H9 (cell line): ENCODE measurements around the gene IGFLR1. TPM values are rescaled to one million over a fixed set of nuclear protein-coding genes. Genes with fewer than 3 reads are reported as not detected.

Experiments
- DNase-seq: peaks from one replicate; pipeline ENCODE4 v3.0.0-alpha.2; 2017
- H2AFZ ChIP-seq: one replicate; pipeline ENCODE4 v1.6.1; 2013; ENCODE audit warnings: mild to moderate bottlenecking, low read length, control low read depth, moderate library complexity
- H2AK5ac ChIP-seq: 2 replicates; pipeline ENCODE4 v1.6.1; 2013; ENCODE audit warnings: low read length, control low read depth, mixed read lengths; ENCODE audit not compliant: insufficient read length
- H2BK120ac ChIP-seq: one replicate; pipeline ENCODE4 v1.6.1; 2013; ENCODE audit warnings: low read depth, mild to moderate bottlenecking, low read length, control low read depth, inconsistent platforms; ENCODE audit not compliant: poor library complexity, severe bottlenecking
- H2BK12ac ChIP-seq: 2 replicates; pipeline ENCODE4 v1.6.1; 2013; ENCODE audit warnings: low read length, control low read depth, mixed read lengths, low read depth; ENCODE audit not compliant: insufficient read length
- H2BK15ac ChIP-seq: 2 replicates; pipeline ENCODE4 v1.6.1; 2013; ENCODE audit warnings: low read depth, low read length, control low read depth
- H2BK20ac ChIP-seq: one replicate; pipeline ENCODE4 v1.6.1; 2013; ENCODE audit warnings: low read depth, mild to moderate bottlenecking, low read length, control low read depth, inconsistent platforms; ENCODE audit not compliant: poor library complexity, severe bottlenecking
- H2BK5ac ChIP-seq: 2 replicates; pipeline ENCODE4 v1.6.1; 2013; ENCODE audit warnings: low read length, control low read depth, mixed read lengths; ENCODE audit not compliant: insufficient read length
- H3K14ac ChIP-seq: 2 replicates; pipeline ENCODE4 v1.6.1; 2013; ENCODE audit warnings: low read length, control low read depth; ENCODE audit not compliant: insufficient read depth
- H3K18ac ChIP-seq: 2 replicates; pipeline ENCODE4 v1.6.1; 2013; ENCODE audit warnings: low read depth, mild to moderate bottlenecking, mixed read lengths, low read length, control low read depth; ENCODE audit not compliant: insufficient read length
- H3K23ac ChIP-seq: 2 replicates; pipeline ENCODE4 v1.6.1; 2013; ENCODE audit warnings: low read length, control low read depth, mixed read lengths, low read depth; ENCODE audit not compliant: insufficient read length
- H3K23me2 ChIP-seq: 2 replicates; pipeline ENCODE4 v1.6.1; 2013; ENCODE audit warnings: low read depth, mild to moderate bottlenecking, mixed read lengths, low read length, control low read depth; ENCODE audit not compliant: insufficient read length, poor library complexity, severe bottlenecking
- H3K27ac ChIP-seq: 2 replicates; pipeline ENCODE4 v1.5.1; 2013; ENCODE audit warnings: low read length, control low read depth, mixed read lengths, low read depth; ENCODE audit not compliant: insufficient read length
- H3K27me3 ChIP-seq: 2 replicates; pipeline ENCODE4 v1.6.1; 2013; ENCODE audit warnings: low read length, control low read depth, inconsistent platforms; ENCODE audit not compliant: insufficient read depth
- H3K4ac ChIP-seq: 2 replicates; pipeline ENCODE4 v1.6.1; 2013; ENCODE audit warnings: low read depth, mild to moderate bottlenecking, control low read depth, inconsistent platforms, low read length, moderate library complexity
- H3K4me1 ChIP-seq: 2 replicates; pipeline ENCODE4 v1.6.1; 2013; ENCODE audit warnings: low read length, control low read depth, inconsistent platforms; ENCODE audit not compliant: insufficient read depth
- H3K4me2 ChIP-seq: 2 replicates; pipeline ENCODE4 v1.6.1; 2013; ENCODE audit warnings: low read length, control low read depth, mixed read lengths; ENCODE audit not compliant: insufficient read length, insufficient read depth
- H3K56ac ChIP-seq: 2 replicates; pipeline ENCODE4 v1.6.1; 2013; ENCODE audit warnings: low read depth, mild to moderate bottlenecking, mixed read lengths, low read length, control low read depth; ENCODE audit not compliant: insufficient read length
- H3K79me1 ChIP-seq: 2 replicates; pipeline ENCODE4 v1.6.1; 2013; ENCODE audit warnings: low read depth, mild to moderate bottlenecking, moderate library complexity, low read length, control low read depth, inconsistent platforms; ENCODE audit not compliant: insufficient read depth, poor library complexity, severe bottlenecking
- H3K79me2 ChIP-seq: 2 replicates; pipeline ENCODE4 v1.6.1; 2013; ENCODE audit warnings: low read length, control low read depth, inconsistent platforms; ENCODE audit not compliant: insufficient read depth
- H3K9ac ChIP-seq: 2 replicates; pipeline ENCODE4 v1.6.1; 2013; ENCODE audit warnings: low read length, control low read depth, mixed read lengths; ENCODE audit not compliant: insufficient read length; ENCODE audit errors: extremely low read depth
- H3K9me3 ChIP-seq: one replicate; pipeline ENCODE4 v1.6.1; 2013; ENCODE audit warnings: low read depth, low read length, inconsistent platforms; ENCODE audit not compliant: control insufficient read depth
- H3T11ph ChIP-seq: one replicate; pipeline ENCODE4 v1.6.1; 2013; ENCODE audit warnings: mild to moderate bottlenecking, low read length, control low read depth, inconsistent platforms
- H4K20me1 ChIP-seq: one replicate; pipeline ENCODE4 v1.6.1; 2013; ENCODE audit not compliant: control insufficient read depth, insufficient read length, insufficient read depth
- H4K5ac ChIP-seq: 2 replicates; pipeline ENCODE4 v1.6.1; 2013; ENCODE audit warnings: low read depth, mild to moderate bottlenecking, mixed read lengths, low read length, control low read depth; ENCODE audit not compliant: insufficient read length
- H4K8ac ChIP-seq: replicated peaks from 2 replicates; pipeline ENCODE4 v1.6.1; 2013; ENCODE audit warnings: low read length, control low read depth, mixed read lengths, low read depth; ENCODE audit not compliant: insufficient read length
- H4K91ac ChIP-seq: 2 replicates; pipeline ENCODE4 v1.6.1; 2013; ENCODE audit warnings: low read depth, mild to moderate bottlenecking, moderate library complexity, mixed read lengths, low read length, control low read depth; ENCODE audit not compliant: insufficient read length
- H3K27ac Mint-ChIP-seq, 3 experiments: 2 replicates in 2 of 3; 3 replicates in 1 of 3; pipeline ENCODE4 v1.8.0; 2020 to 2021; ENCODE audit warnings: mixed read lengths in 3 of 3, mild to moderate bottlenecking in 1 of 3, moderate library complexity in 1 of 3
- H3K27me3 Mint-ChIP-seq: 2 replicates; pipeline ENCODE4 v1.8.0; 2021; ENCODE audit warnings: low read depth, mild to moderate bottlenecking, moderate library complexity, mixed read lengths
- H3K36me3 Mint-ChIP-seq, 3 experiments: 2 replicates in 2 of 3; 3 replicates in 1 of 3; pipeline ENCODE4 v1.8.0; 2020 to 2021; ENCODE audit warnings: low read depth in 3 of 3, mixed read lengths in 3 of 3; ENCODE audit not compliant: insufficient read depth in 1 of 3
- H3K4me1 Mint-ChIP-seq, 2 experiments: 2 replicates each; pipeline ENCODE4 v1.8.0; 2020; ENCODE audit warnings: mixed read lengths in 2 of 2
- H3K4me3 Mint-ChIP-seq, 2 experiments: 2 replicates in 1 of 2; 3 replicates in 1 of 2; pipeline ENCODE4 v1.8.0; 2020 to 2021; ENCODE audit warnings: mild to moderate bottlenecking in 2 of 2, mixed read lengths in 2 of 2, moderate library complexity in 1 of 2
- H3K9me3 Mint-ChIP-seq, 2 experiments: 2 replicates in 1 of 2; 3 replicates in 1 of 2; pipeline ENCODE4 v1.8.0; 2020; ENCODE audit warnings: mild to moderate bottlenecking in 2 of 2, mixed read lengths in 2 of 2, moderate library complexity in 1 of 2
- WGBS: extraction: QIAGEN DNeasy Blood & Tissue Kit; methylation state at CpG from one replicate; pipeline ENCODE4 v1.1.7; 2013; ENCODE audit warnings: missing lambda C conversion rate, low lambda C conversion rate, mixed read lengths; ENCODE audit not compliant: insufficient read length; ENCODE audit errors: extremely low coverage; 5-methylcytosine and 5-hydroxymethylcytosine counted together
- total RNA-seq: library from RNA; stranded (reverse); gene quantifications from 2 replicates; pipeline ENCODE4 v1.2.1, GENCODE V29; 2021
- TF ChIP-seq, protein P1 (sequence below): fragments of 200-600 bp; sonication (generic); conservative IDR thresholded peaks from 3 replicates; pipeline ENCODE4 v1.8.0; 2021; ENCODE audit warnings: antibody characterized with exemption, mild to moderate bottlenecking

The IGFLR1 gene
- total RNA-seq, 1 experiment from 2014 or later, result 2.9 TPM

DNA sequence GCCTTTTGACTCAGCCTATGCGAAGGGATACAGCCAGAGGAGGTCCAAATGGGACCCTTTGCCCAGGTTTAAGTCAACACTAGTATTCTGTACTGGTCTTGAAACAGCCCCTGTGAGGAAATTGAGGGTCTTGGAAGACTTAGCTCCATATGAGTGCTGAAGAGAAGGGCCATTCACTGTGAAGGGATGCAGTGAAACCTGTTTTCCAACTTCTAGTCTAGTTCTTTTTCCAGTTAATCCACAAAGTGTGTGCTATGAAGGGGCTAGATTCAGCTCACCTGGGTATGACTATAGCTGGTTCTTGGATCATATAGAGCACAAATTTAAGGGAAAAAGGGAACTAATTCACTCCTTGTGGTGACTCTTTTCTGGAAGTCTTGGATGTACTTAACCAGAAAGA, 33.9 kb downstream of the IGFLR1 start:
- H2BK15ac ChIP-seq, result no peak overlapping the region
- H3K27ac ChIP-seq, result no peak overlapping the region
- H3K56ac ChIP-seq, result no peak overlapping the region
- no peak for DNase-seq
- H4K91ac ChIP-seq, result no peak overlapping the region
- H4K8ac ChIP-seq, result no peak overlapping the region
- no peaks in the 10 kb centered on the region for H4K20me1 ChIP-seq
- no peak overlapping the region for H2AK5ac ChIP-seq
- no peak overlapping the region for H2BK12ac ChIP-seq
- no peaks in the 10 kb centered on the region for H3K23me2 ChIP-seq
- H3K14ac ChIP-seq, result no peak overlapping the region
- H3K23ac ChIP-seq, result no peak overlapping the region
- no peak overlapping the region for H2BK5ac ChIP-seq
- H3K9ac ChIP-seq, result no peak overlapping the region
- peaks cover 0 to 11% (median 3%) of the 10 kb centered on the region in 3 experiments; a peak in 5 of 7 replicates for H3K36me3 Mint-ChIP-seq
- no peaks in the 10 kb centered on the region for H3K79me2 ChIP-seq
- no peak overlapping the region for H2AFZ ChIP-seq
- H3K4me1 ChIP-seq, result peaks cover 3% of the 10 kb centered on the region; the same call in 1 of the 2 replicates
- peaks cover 28% of the 10 kb centered on the region for H3K27me3 Mint-ChIP-seq
- H2BK120ac ChIP-seq, result no peak overlapping the region
- H3K4me2 ChIP-seq, result no peak overlapping the region
- H4K5ac ChIP-seq, result no peak overlapping the region
- H3T11ph ChIP-seq, result no peak overlapping the region
- peaks cover 0 to 4% of the 10 kb centered on the region in 2 experiments; a peak in 1 of 5 replicates for H3K9me3 Mint-ChIP-seq
- WGBS, result no CpG with 5 or more reads among the region's 1 CpG
- H3K27me3 ChIP-seq, result no peaks in the 10 kb centered on the region
- TF ChIP-seq, protein P1, sequence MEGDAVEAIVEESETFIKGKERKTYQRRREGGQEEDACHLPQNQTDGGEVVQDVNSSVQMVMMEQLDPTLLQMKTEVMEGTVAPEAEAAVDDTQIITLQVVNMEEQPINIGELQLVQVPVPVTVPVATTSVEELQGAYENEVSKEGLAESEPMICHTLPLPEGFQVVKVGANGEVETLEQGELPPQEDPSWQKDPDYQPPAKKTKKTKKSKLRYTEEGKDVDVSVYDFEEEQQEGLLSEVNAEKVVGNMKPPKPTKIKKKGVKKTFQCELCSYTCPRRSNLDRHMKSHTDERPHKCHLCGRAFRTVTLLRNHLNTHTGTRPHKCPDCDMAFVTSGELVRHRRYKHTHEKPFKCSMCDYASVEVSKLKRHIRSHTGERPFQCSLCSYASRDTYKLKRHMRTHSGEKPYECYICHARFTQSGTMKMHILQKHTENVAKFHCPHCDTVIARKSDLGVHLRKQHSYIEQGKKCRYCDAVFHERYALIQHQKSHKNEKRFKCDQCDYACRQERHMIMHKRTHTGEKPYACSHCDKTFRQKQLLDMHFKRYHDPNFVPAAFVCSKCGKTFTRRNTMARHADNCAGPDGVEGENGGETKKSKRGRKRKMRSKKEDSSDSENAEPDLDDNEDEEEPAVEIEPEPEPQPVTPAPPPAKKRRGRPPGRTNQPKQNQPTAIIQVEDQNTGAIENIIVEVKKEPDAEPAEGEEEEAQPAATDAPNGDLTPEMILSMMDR, result no peak
- H3K9me3 ChIP-seq, result no peaks in the 10 kb centered on the region
- peaks cover 14% of the 10 kb centered on the region in 2 experiments for H3K4me1 Mint-ChIP-seq
- H3K4ac ChIP-seq, result no peak overlapping the region
- H3K27ac Mint-ChIP-seq, result no peak overlapping the region
- H2BK20ac ChIP-seq, result no peak overlapping the region
- no peak overlapping the region for H3K4me3 Mint-ChIP-seq
- no peak overlapping the region for H3K18ac ChIP-seq
- H3K79me1 ChIP-seq, result no peaks in the 10 kb centered on the region
